Adrenal gland (tissue), 12 donors: ENCODE results near the gene GPR52. TPM values are rescaled to one million over a fixed set of nuclear protein-coding genes. Genes with fewer than 3 reads are reported as not detected.

ENCODE experiments used
- DNase-seq, 7 donors: peaks; one replicate each; pipeline ENCODE4 v3.0.0-alpha.2; 2019 to 2020
- H3K27ac ChIP-seq, 5 donors: fragments of 200-600 bp; sonication (generic) in 4 of 5; 1 replicate in 3 of 5; 2 replicates in 2 of 5; pipeline versions ENCODE4 v1.5.1 to v1.8.0; 2016 to 2020; ENCODE audit warnings: mild to moderate bottlenecking in 1 of 5
- H3K27me3 ChIP-seq: fragments of 200-600 bp; 2 replicates; pipeline ENCODE4 v1.8.0; 2021
- H3K36me3 ChIP-seq, 2 donors: fragments of 200-600 bp; replicated peaks in 1 of 2; 1 replicate in 1 of 2; 2 replicates in 1 of 2; pipeline versions ENCODE4 v1.5.1 to v1.8.0; 2018 to 2022
- H3K4me1 ChIP-seq, 2 donors: fragments of 200-600 bp; replicated peaks in 1 of 2; 1 replicate in 1 of 2; 2 replicates in 1 of 2; pipeline versions ENCODE4 v1.5.1 to v1.8.0; 2018 to 2021
- H3K4me3 ChIP-seq, 4 donors: fragments of 200-600 bp; sonication (generic) in 3 of 4; one replicate each; pipeline ENCODE4 v1.5.1; 2016 to 2018
- H3K9me3 ChIP-seq, 3 donors: fragments of 200-600 bp; sonication (generic) in 1 of 3; replicated peaks in 1 of 3; 1 replicate in 2 of 3; 2 replicates in 1 of 3; pipeline versions ENCODE4 v1.5.1 to v1.8.0; 2016 to 2021
- POLR2A ChIP-seq, 2 donors: fragments of 450-650 bp; IDR thresholded peaks; one replicate each; pipeline ENCODE4 v1.6.1; 2017; ENCODE audit warnings: antibody characterized with exemption in 2 of 2, mild to moderate bottlenecking in 2 of 2, moderate library complexity in 1 of 2
- WGBS, 4 donors: extraction: QIAGEN DNeasy Blood & Tissue Kit in 2 of 4; methylation state at CpG; one replicate each; pipeline versions ENCODE4 v1.1.5 to v1.1.7; 2013 to 2017; 5-methylcytosine and 5-hydroxymethylcytosine counted together
- intact Hi-C, 2 donors: fragments of 100-400 bp; cut with DNase I; formaldehyde crosslinking; loops; one replicate each; pipeline versions ENCODE4 v1.14.1 to v1.15.0; 2022 to 2023
- polyA plus RNA-seq, 3 donors: library from polyadenylated mRNA; stranded (reverse); fragments of 200-250 nt in 2 of 3; fragments of 350-450 nt in 1 of 3; fragmentation: Illumina TruSeq in 1 of 3; extraction: RNeasy Lipid Tissue Mini Kit (QIAGEN cat#74804) in 1 of 3; gene quantifications; one replicate each; pipeline ENCODE4 v1.2.3, GENCODE V29; 2013 to 2014
- total RNA-seq, 9 donors: library from RNA; depleted of rRNA in 4 of 9; stranded (reverse); fragments of >200 nt in 4 of 9; fragments of 120-200 nt in 1 of 9; fragmentation: NEBNext Ultra II Directional in 1 of 9; extraction: Animal tissue kit (Norgen Biotek cat#: 25700) in 1 of 9; gene quantifications; one replicate each; pipeline versions ENCODE4 v1.1.0 to v1.2.4, GENCODE V29; 2013 to 2023
- TF ChIP-seq, protein P1 (sequence below), 6 experiments: fragments of 450-650 bp in 4 of 6; fragments of 200-600 bp in 2 of 6; sonication (generic) in 1 of 6; IDR thresholded peaks; 1 replicate in 5 of 6; 2 replicates in 1 of 6; pipeline versions ENCODE4 v1.5.1 to v1.8.0; 2016 to 2021; ENCODE audit warnings: antibody characterized with exemption in 6 of 6, mild to moderate bottlenecking in 2 of 6, moderate library complexity in 1 of 6
- donor health status: healthy with polysubstance abuse.
- donor health status: Bipolar disorder and iron deficiency.
- donor health status: DM: yes; HTN: yes; CAD: no.
- donor health status: DM: no; HTN: no; CAD: no.
- donor health status: DM: no; HTN: no; CAD: no.
- donor health status: DM: yes; HTN: yes; CAD: no.

Gene GPR52
- total and polyA plus RNA-seq, 12 donors, result 0.24 to 2.8 (median 0.79) TPM; not detected in 4

DNA sequence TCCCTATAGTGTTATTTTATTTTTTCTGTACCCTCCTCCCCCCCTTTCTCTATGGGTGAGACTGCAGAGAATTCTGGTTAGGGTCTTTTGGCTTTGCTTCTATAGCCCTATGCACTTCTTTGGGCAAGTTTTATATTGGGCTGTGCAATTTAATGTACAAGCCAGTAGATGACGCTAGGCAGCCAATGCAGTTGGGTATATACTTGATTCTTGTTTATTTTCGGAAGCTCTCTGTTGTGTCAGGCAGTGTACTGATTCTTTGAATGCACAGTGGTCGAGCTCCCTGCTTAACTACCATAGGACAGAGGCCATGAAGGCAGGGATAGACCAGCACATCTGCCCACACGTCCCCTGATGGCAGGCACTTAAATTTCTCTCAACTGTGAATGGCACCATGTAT is 34.1 kb upstream of the GPR52 start:
- TF ChIP-seq POLR2A (IDR thresholded peaks at IDR 0.05), result no peak
- TF ChIP-seq, protein P1, sequence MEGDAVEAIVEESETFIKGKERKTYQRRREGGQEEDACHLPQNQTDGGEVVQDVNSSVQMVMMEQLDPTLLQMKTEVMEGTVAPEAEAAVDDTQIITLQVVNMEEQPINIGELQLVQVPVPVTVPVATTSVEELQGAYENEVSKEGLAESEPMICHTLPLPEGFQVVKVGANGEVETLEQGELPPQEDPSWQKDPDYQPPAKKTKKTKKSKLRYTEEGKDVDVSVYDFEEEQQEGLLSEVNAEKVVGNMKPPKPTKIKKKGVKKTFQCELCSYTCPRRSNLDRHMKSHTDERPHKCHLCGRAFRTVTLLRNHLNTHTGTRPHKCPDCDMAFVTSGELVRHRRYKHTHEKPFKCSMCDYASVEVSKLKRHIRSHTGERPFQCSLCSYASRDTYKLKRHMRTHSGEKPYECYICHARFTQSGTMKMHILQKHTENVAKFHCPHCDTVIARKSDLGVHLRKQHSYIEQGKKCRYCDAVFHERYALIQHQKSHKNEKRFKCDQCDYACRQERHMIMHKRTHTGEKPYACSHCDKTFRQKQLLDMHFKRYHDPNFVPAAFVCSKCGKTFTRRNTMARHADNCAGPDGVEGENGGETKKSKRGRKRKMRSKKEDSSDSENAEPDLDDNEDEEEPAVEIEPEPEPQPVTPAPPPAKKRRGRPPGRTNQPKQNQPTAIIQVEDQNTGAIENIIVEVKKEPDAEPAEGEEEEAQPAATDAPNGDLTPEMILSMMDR (IDR thresholded peaks at IDR 0.05), result peak in 5 of 6 experiments; percentile 14 to 41 (median 33)
- peaks cover 0 to 4% (median 0%) of the 10 kb centered on the region in 3 donors for H3K9me3 ChIP-seq
- no peaks in the 10 kb centered on the region for H3K27me3 ChIP-seq
- WGBS, 4 donors, result 61 to 69% (median 64%) methylated on average over 4 of the region's 4 CpGs
- H3K27ac ChIP-seq, result no peak overlapping the region
- DNase-seq, result peak in 3 of 7 donors; percentile 6 to 20 (median 8)
- no peaks in the 10 kb centered on the region for H3K36me3 ChIP-seq
- no peaks in the 10 kb centered on the region for H3K4me1 ChIP-seq
- intact Hi-C loops, result no loop called here
- H3K4me3 ChIP-seq, result no peak overlapping the region

DNA sequence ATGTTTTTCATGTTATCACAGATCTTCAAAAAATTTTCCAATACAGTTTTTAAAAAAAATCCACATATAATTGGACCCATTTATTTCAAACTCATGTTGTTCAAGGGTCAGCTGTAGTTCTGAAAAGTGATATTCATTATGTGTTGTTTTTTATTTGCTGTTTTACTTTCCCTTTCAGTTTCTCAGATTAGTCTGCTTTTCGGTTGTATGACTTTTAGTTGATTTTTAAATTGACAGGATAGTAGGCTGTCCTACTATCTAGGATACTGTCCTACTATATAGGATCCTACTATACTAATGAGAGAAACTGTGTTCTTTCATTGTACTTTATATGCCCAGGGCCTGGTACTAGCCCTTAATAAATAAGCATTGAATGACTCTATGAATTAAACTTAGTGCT is 33.6 kb upstream of the GPR52 start:
- Histone ChIP-seq H3K27ac (no peak overlapping the region), H3K4me3 (no peak overlapping the region), H3K9me3 (peaks cover 0 to 4% (median 0%) of the 10 kb centered on the region in 3 donors), H3K36me3 (no peaks in the 10 kb centered on the region), H3K27me3 (no peaks in the 10 kb centered on the region), H3K4me1 (no peaks in the 10 kb centered on the region)
- intact Hi-C loops, result no loop called here
- WGBS, 4 donors, result 47 to 58% (median 53%) methylated on average over 1 of the region's 1 CpG
- TF ChIP-seq, protein P1 (IDR thresholded peaks at IDR 0.05), result no peak
- no peak for TF ChIP-seq POLR2A (IDR thresholded peaks at IDR 0.05)
- no peak for DNase-seq

DNA sequence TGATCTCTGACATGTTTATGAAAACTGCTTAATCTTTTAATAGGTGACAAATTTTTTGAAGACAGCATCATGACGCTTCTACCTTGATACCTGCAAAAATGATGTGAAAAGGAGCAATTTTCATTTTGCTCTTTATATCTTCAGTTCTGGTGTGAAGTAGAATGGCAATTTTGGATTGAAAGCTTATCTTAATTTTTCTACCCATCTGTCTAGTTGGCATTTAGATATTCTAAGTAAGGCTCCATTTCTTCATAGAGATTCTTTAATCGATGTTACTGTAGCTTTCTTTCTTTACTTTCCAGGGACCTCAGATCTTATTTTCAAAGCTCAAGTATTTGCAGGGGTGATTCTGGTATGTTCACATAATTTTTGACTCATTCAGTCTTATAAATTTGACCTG is 32.3 kb upstream of the GPR52 start:
- TF ChIP-seq, protein P1 (IDR thresholded peaks at IDR 0.05), result no peak
- no peak for TF ChIP-seq POLR2A (IDR thresholded peaks at IDR 0.05)
- Histone ChIP-seq H3K4me1 (no peaks in the 10 kb centered on the region), H3K27me3 (no peaks in the 10 kb centered on the region), H3K4me3 (no peak overlapping the region), H3K9me3 (peaks cover 0 to 4% (median 0%) of the 10 kb centered on the region in 3 donors), H3K36me3 (no peaks in the 10 kb centered on the region), H3K27ac (no peak overlapping the region)
- 95 to 97% (median 97%) methylated on average over 2 of the region's 2 CpGs for WGBS, 4 donors
- no peak for DNase-seq
- intact Hi-C loops, result no loop called here

DNA sequence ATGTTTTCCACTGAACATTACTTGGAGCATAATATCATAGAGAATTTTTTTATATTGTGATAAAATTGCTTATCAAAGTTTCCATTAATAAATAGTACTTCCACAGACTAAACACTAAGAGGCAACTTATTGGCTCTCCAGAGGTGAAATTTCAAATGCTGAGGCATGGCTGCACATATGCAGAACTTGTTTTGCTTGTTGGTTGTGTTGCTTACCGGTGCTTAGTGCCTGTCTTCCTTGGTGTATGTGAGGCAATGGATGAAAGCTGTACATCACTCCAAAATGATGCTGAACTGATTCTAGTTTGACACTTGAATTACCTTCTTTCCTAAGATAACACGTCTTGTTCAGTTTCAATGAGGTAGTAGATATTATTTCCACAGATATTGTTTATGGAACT is 29.8 kb upstream of the GPR52 start:
- Histone ChIP-seq H3K4me3 (no peak overlapping the region), H3K36me3 (no peaks in the 10 kb centered on the region), H3K27ac (no peak overlapping the region), H3K27me3 (no peaks in the 10 kb centered on the region), H3K4me1 (no peaks in the 10 kb centered on the region), H3K9me3 (no peaks in the 10 kb centered on the region)
- TF ChIP-seq, protein P1 (IDR thresholded peaks at IDR 0.05), result no peak
- no peak for TF ChIP-seq POLR2A (IDR thresholded peaks at IDR 0.05)
- intact Hi-C loops, result no loop called here
- WGBS, 4 donors, result 89 to 93% (median 91%) methylated on average over 2 of the region's 2 CpGs
- no peak for DNase-seq
